Omental fat pad (tissue), 4 donors: Measurements from ENCODE around the gene NRTN. TPM values are rescaled to one million over a fixed set of nuclear protein-coding genes. Genes with fewer than 3 reads are reported as not detected.
"Not testable (repeated sequence)": the region's sequence is repeated elsewhere in the genome, so short reads cannot be mapped to it uniquely, and the experiment has no call there.

ENCODE experiments used
- ATAC-seq: fragments of 150-250 bp; one replicate; pipeline ENCODE4 v1.9.1; 2016; ENCODE audit warnings: mild to moderate bottlenecking, moderate library complexity; ENCODE audit not compliant: low FRiP score
- DNase-seq: peaks from one replicate; pipeline ENCODE4 v3.0.0-alpha.2; 2019; ENCODE audit warnings: low spot score
- total RNA-seq, 4 donors: library from RNA; depleted of rRNA; stranded (reverse); fragments of >200 nt; gene quantifications; one replicate each; pipeline ENCODE4 v1.1.0, GENCODE V29; 2016
- TF ChIP-seq, protein P1 (sequence below), 3 donors: fragments of 450-650 bp; IDR thresholded peaks; one replicate each; pipeline ENCODE4 v1.5.1; 2016 to 2017; ENCODE audit warnings: antibody characterized with exemption in 3 of 3, mild to moderate bottlenecking in 3 of 3, moderate library complexity in 2 of 3

NRTN gene
- total RNA-seq, 4 donors from 2014 or later, result not detected

DNA sequence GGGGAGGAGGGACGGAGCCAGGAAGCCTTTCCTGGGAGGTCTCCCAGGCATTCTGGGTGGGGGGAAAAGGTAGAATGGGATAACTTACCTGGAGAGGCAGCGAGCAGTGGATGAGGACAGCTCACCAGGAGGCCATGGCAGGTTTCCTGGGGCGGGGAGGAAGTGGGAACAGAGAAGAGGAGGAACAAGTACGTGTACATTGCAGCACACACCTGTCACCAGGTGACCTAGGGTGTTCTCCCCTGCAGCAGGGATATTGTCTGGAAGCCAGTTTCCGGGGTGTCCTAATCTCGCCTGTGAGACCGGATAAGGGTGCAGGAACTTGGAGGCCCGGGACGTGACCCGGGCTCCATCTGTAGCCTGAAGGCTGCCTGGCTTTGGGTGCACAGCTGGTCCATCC is 46.4 kb downstream of the NRTN start, which contains the start of gene FUT3:
Gene FUT3 (minus strand): TSS at position 148 of the 400 bp plus-strand sequence.
- ATAC-seq, result no peak
- TF ChIP-seq, protein P1, sequence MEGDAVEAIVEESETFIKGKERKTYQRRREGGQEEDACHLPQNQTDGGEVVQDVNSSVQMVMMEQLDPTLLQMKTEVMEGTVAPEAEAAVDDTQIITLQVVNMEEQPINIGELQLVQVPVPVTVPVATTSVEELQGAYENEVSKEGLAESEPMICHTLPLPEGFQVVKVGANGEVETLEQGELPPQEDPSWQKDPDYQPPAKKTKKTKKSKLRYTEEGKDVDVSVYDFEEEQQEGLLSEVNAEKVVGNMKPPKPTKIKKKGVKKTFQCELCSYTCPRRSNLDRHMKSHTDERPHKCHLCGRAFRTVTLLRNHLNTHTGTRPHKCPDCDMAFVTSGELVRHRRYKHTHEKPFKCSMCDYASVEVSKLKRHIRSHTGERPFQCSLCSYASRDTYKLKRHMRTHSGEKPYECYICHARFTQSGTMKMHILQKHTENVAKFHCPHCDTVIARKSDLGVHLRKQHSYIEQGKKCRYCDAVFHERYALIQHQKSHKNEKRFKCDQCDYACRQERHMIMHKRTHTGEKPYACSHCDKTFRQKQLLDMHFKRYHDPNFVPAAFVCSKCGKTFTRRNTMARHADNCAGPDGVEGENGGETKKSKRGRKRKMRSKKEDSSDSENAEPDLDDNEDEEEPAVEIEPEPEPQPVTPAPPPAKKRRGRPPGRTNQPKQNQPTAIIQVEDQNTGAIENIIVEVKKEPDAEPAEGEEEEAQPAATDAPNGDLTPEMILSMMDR (IDR thresholded peaks at IDR 0.05), result no peak
- no peak for DNase-seq

GRCh38 chr19:5854121-5854520 is 49.3 kb downstream of the NRTN start:
- not testable (repeated sequence) for ATAC-seq, DNase-seq

GRCh38 chr19:5855151-5855550 is 50.3 kb downstream of the NRTN start:
- ATAC-seq, DNase-seq: not testable (repeated sequence)

GRCh38 chr19:5857203-5858081 is 52.6 kb downstream of the NRTN start:
- ATAC-seq (no peak), DNase-seq (no peak)
- TF ChIP-seq, protein P1 (IDR thresholded peaks at IDR 0.05), result no peak

DNA sequence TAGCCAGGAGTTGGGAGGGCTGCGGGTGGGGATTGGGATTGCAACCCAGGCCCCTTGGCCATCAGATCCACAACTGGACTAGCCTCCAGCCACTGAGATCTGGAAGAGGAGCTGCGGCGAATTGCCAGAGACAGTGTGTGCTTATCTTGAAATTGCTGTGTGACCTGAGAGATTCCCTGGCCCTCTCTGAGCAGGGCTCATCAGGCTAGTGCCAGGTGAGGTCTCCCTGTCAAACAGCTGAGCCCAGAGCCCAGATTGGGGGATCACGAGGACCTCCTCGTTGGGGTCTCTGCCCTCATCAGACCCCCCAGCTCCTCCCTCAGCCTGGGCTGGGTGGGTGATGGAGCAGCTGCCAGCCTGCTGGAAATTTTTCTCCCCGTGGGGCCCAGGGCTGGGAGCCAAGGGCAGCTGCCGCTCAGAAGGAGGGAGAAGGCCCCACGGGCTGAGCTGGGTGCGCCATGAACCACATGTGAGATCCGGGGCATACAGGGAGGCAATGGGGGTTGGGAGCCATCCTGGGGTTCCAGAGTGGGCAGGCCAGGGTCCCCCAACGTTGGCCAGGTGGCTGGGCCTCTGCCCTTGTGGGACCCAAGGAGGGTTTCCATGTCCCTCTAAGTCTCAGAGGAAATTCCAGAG is 58.3 kb downstream of the NRTN start:
- TF ChIP-seq, protein P1 (IDR thresholded peaks at IDR 0.05), result no peak
- ATAC-seq (no peak), DNase-seq (no peak)

GRCh38 chr19:5864013-5864720 is 59.3 kb downstream of the NRTN start:
- TF ChIP-seq, protein P1 (IDR thresholded peaks at IDR 0.05), result no peak
- ATAC-seq (no peak), DNase-seq (no peak)

DNA sequence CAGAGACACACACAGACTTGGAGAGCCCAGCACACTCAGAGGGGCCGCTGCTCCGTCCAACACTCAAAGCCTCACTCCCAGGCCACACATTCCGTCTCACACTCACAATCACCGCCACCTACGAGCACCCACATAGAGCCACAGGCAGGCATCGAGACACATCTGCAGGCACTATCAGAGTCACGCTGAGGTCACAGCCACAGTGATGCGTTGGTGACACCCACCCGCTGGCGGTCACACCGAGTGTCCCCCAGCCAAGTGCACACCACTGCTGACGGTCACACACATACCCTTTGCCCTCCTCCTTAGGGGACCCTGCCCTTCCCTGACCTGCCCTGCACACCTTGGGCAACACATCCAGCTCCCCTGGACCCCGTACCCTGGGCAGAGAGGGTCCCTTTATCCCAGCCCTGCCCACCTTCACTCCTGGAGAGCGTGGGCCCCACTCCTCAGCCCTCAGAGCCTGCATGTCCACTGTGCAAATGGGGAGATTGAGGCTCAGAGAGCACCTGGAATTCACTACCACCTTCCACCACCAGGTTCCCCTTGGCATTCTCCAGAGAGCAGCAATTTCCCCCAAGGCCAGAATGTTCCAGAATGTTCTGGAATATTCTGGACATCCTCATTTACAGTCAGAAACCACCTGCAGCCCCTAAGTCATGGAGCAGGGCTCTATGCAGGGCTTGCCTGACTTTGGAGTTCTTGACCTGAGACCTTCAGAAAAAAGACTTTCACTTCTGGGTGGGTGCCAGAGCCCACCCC is 60.0 kb downstream of the NRTN start:
- DNase-seq (no peak), ATAC-seq (no peak)
- TF ChIP-seq, protein P1 (IDR thresholded peaks at IDR 0.05), result no peak
